ENCODE data around the gene DCANP1.

The DCANP1 gene

DNA sequence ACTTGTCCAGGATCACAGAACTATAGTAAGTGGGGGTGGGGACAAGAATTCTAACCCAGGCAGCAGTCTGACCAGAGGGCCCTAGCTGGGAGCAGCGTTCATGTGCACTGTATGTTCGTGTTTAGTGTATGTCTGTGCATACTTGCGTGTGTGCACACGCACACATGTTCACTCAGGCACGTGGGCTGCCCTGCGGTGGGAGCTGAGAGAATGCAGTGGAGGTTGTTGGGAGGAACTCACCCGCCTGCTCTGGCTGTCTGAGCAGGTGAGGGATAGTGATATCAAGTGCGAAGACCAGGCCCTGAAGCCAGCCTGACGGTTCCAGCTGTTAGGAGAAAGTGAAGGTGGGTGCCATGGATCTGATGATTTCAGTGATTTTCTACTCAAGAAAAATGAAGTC is 942 bp downstream of the DCANP1 start:
- Histone ChIP-seq H3K9me3 (ENCODE audit: insufficient read depth, low read depth, low read length) (no peaks in the 10 kb centered on the region), H3K4me1 (ENCODE audit: insufficient read depth, low read length) (peaks cover 11% of the 10 kb centered on the region; the same call in 1 of the 2 replicates), H3K36me3 (ENCODE audit: insufficient read depth, low read length) (no peaks in the 10 kb centered on the region), H3K4me3 (ENCODE audit: low read length) (no peak overlapping the region), H3K9ac (ENCODE audit: low read depth, low read length) (no peak overlapping the region), H3K27ac (ENCODE audit: low read depth, low read length) (no peak overlapping the region), H3K27me3 (ENCODE audit: insufficient read depth, low read length) (peaks cover 18% of the 10 kb centered on the region)
- WGBS: 92% methylated on average over 9 of the region's 9 CpGs

- no peak overlapping the region for H3K27ac ChIP-seq (ENCODE audit: low read depth, low read length)
- peaks cover 13% of the 10 kb centered on the region for H3K27me3 ChIP-seq (ENCODE audit: insufficient read depth, low read length)
- H3K4me1 ChIP-seq (ENCODE audit: insufficient read depth, low read length): peaks cover 11% of the 10 kb centered on the region; the same call in 1 of the 2 replicates
- no peaks in the 10 kb centered on the region for H3K36me3 ChIP-seq (ENCODE audit: insufficient read depth, low read length)
- H3K9ac ChIP-seq (ENCODE audit: low read depth, low read length): no peak overlapping the region
- 89% methylated on average over 14 of the region's 14 CpGs for WGBS
- no peak overlapping the region for H3K4me3 ChIP-seq (ENCODE audit: low read length)
- H3K9me3 ChIP-seq (ENCODE audit: insufficient read depth, low read depth, low read length): no peaks in the 10 kb centered on the region
Measured at GRCh38 chr5:135445306-135445985, 1.7 kb downstream of the DCANP1 start.

DNA sequence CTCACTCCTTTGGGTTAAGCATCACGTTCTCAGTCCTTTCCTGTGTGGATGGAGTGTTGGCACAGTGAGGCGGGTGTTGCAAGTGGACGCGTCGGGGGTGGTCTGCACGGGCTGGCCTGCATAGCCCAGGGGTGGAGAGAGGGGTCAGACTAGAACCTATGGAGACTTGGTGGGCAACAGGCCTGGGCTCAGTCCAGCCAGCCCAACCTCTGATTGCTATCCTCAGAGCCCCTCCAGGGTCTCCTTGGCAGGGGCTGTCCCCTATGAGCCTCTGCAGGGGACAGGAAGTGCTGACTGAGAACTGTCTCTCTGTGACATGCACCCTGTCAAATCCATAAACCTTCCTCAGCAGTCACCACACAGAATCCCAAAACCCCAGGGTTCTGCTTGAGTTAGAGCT is 2.3 kb downstream of the DCANP1 start:
- Histone ChIP-seq H3K9me3 (ENCODE audit: insufficient read depth, low read depth, low read length) (no peaks in the 10 kb centered on the region), H3K27me3 (ENCODE audit: insufficient read depth, low read length) (peaks cover 13% of the 10 kb centered on the region; the same call in 1 of the 2 replicates), H3K27ac (ENCODE audit: low read depth, low read length) (no peak overlapping the region), H3K9ac (ENCODE audit: low read depth, low read length) (no peak overlapping the region), H3K4me1 (ENCODE audit: insufficient read depth, low read length) (peaks cover 11% of the 10 kb centered on the region; the same call in 1 of the 2 replicates), H3K36me3 (ENCODE audit: insufficient read depth, low read length) (no peaks in the 10 kb centered on the region), H3K4me3 (ENCODE audit: low read length) (no peak overlapping the region)
- WGBS: 94% methylated on average over 6 of the region's 6 CpGs

GRCh38 chr5:135444360-135444759 is 2.8 kb downstream of the DCANP1 start:
- H3K9me3 ChIP-seq (ENCODE audit: insufficient read depth, low read depth, low read length): no peaks in the 10 kb centered on the region
- no peak overlapping the region for H3K9ac ChIP-seq (ENCODE audit: low read depth, low read length)
- H3K27ac ChIP-seq (ENCODE audit: low read depth, low read length): no peak overlapping the region
- no peak overlapping the region for H3K4me3 ChIP-seq (ENCODE audit: low read length)
- peaks cover 10% of the 10 kb centered on the region; the same call in 1 of the 2 replicates for H3K27me3 ChIP-seq (ENCODE audit: insufficient read depth, low read length)
- 92% methylated on average over 13 of the region's 13 CpGs for WGBS
- no peaks in the 10 kb centered on the region for H3K36me3 ChIP-seq (ENCODE audit: insufficient read depth, low read length)
- H3K4me1 ChIP-seq (ENCODE audit: insufficient read depth, low read length): peaks cover 11% of the 10 kb centered on the region; the same call in 1 of the 2 replicates

DNA sequence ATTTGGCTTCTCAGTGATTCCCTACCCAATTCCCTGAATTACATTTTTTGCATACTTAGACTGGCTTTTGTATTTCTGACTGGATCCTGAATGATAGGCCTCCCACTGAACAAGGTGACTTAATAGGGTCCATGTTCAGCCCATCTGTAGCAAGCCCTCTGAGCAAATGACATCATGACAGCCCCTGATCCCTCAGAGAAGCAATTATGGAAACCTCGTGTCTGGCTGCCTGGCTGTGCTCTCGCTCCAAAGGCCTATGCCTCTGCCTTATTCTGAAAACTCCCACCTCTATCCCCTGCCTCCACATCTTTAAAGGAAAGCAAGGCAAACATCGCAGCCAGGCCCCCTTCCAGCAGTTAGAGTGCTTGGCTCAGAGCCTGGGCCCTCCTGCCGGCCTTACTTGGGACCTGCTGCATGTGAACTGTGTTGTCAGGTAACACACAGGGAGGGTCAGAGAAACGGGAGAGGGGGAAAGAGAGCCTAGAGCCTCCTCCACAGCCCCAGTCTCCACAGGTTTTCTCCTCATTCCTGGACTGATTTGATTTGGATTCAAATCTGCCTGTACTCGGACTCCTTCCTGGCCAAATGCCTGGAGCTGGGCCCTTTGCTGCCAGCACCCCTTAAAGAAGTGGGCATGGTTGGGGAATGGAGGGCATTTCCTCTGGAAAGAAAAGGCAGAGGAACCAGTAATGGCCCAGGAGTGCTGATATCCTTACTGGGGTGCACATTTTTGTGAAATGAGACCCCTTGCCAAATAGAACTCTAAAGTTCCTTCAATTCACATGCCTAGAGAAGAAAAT is 3.8 kb downstream of the DCANP1 start:
- WGBS: 78% methylated on average over 6 of the region's 6 CpGs
- no peaks in the 10 kb centered on the region for H3K9me3 ChIP-seq (ENCODE audit: insufficient read depth, low read depth, low read length)
- H3K4me1 ChIP-seq (ENCODE audit: insufficient read depth, low read length): peaks cover 6% of the 10 kb centered on the region; the same call in 1 of the 2 replicates
- H3K4me3 ChIP-seq (ENCODE audit: low read length): no peak overlapping the region
- H3K27me3 ChIP-seq (ENCODE audit: insufficient read depth, low read length): peaks cover 6% of the 10 kb centered on the region; the same call in 1 of the 2 replicates
- H3K9ac ChIP-seq (ENCODE audit: low read depth, low read length): no peak overlapping the region
- no peaks in the 10 kb centered on the region for H3K36me3 ChIP-seq (ENCODE audit: insufficient read depth, low read length)
- H3K27ac ChIP-seq (ENCODE audit: low read depth, low read length): no peak overlapping the region

- no peak overlapping the region for H3K4me3 ChIP-seq (ENCODE audit: low read length)
- peaks cover 6% of the 10 kb centered on the region; the same call in 1 of the 2 replicates for H3K27me3 ChIP-seq (ENCODE audit: insufficient read depth, low read length)
- 81% methylated on average over 8 of the region's 8 CpGs for WGBS
- H3K9ac ChIP-seq (ENCODE audit: low read depth, low read length): no peak overlapping the region
- H3K4me1 ChIP-seq (ENCODE audit: insufficient read depth, low read length): no peaks in the 10 kb centered on the region
- H3K27ac ChIP-seq (ENCODE audit: low read depth, low read length): no peak overlapping the region
- no peaks in the 10 kb centered on the region for H3K36me3 ChIP-seq (ENCODE audit: insufficient read depth, low read length)
- H3K9me3 ChIP-seq (ENCODE audit: insufficient read depth, low read depth, low read length): no peaks in the 10 kb centered on the region
Measured at GRCh38 chr5:135442431-135443160, 4.6 kb downstream of the DCANP1 start.

DNA sequence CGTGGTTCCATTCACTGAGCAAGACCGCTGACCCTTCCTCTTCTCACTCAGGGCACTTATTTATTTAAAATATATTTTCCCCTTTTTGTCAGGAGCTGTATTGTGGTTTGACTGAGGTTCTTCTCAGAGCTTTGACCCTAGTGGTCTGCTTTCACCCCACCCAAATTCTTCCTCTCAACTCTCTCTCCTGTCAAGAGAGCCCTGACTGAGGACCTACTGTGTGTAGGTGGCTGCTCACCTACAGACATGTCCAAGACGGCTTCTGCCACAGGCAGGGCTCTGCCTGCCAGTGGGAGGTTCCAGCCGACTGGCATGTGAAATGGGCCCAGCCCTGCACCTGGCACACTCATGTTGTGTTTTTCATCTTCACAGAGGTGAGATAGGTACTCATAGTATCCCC is 5.2 kb downstream of the DCANP1 start:
- no peak overlapping the region for H3K27ac ChIP-seq (ENCODE audit: low read depth, low read length)
- WGBS: 91% methylated on average over 4 of the region's 4 CpGs
- no peaks in the 10 kb centered on the region for H3K9me3 ChIP-seq (ENCODE audit: insufficient read depth, low read depth, low read length)
- H3K4me1 ChIP-seq (ENCODE audit: insufficient read depth, low read length): no peaks in the 10 kb centered on the region
- no peaks in the 10 kb centered on the region for H3K36me3 ChIP-seq (ENCODE audit: insufficient read depth, low read length)
- H3K4me3 ChIP-seq (ENCODE audit: low read length): no peak overlapping the region
- peaks cover 6% of the 10 kb centered on the region; the same call in 1 of the 2 replicates for H3K27me3 ChIP-seq (ENCODE audit: insufficient read depth, low read length)
- H3K9ac ChIP-seq (ENCODE audit: low read depth, low read length): no peak overlapping the region

DNA sequence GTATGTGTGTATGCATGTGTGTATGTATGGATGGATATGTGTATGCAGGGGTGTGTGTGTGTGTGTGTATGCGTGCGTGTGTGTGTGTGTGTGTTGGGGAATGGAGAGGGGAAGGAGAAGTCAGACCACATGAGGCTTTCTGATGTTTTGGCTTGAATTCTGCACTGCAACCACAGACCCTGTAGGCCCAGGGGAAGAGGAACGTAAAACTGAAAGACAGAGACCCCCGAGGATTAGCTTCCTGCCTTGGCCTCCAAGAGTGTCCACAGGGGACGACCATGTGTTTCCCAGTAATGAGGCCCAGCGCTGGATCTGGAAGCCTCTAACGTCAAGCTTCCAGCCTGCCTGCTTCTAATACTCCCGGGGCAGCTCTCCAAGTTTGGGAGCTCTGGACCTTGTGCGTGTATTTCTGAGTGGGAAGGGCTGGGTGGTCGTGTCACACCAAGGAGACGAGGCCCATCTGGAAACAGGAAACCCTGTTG is 5.8 kb downstream of the DCANP1 start:
- Histone ChIP-seq H3K27ac (ENCODE audit: low read depth, low read length) (no peak overlapping the region), H3K36me3 (ENCODE audit: insufficient read depth, low read length) (no peaks in the 10 kb centered on the region), H3K4me1 (ENCODE audit: insufficient read depth, low read length) (no peaks in the 10 kb centered on the region), H3K9ac (ENCODE audit: low read depth, low read length) (no peak overlapping the region), H3K4me3 (ENCODE audit: low read length) (no peak overlapping the region), H3K9me3 (ENCODE audit: insufficient read depth, low read depth, low read length) (no peaks in the 10 kb centered on the region), H3K27me3 (ENCODE audit: insufficient read depth, low read length) (peaks cover 6% of the 10 kb centered on the region; the same call in 1 of the 2 replicates)
- WGBS: 81% methylated on average over 11 of the region's 11 CpGs

DNA sequence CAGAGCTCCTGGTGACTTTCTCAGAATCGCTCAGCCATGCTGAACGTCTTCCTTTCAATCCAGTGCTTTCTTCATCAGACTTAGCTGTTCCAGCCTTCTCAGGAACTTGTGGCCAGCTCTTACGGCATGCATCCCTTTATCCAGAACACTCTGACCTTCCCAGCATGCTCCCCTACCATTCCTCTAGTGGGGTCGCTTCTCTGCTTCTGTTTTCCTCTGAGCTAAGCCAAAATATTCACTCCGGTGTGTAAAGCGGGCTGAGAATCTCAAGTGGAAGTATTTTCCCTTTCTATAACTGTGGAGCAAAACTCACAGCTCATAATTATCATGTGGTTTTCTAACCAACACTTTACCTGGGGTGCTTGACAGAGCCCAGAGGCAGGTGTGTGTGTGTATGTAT is 6.2 kb downstream of the DCANP1 start:
- H3K4me1 ChIP-seq (ENCODE audit: insufficient read depth, low read length): no peaks in the 10 kb centered on the region
- WGBS: 90% methylated on average over 6 of the region's 6 CpGs
- H3K9ac ChIP-seq (ENCODE audit: low read depth, low read length): no peak overlapping the region
- no peaks in the 10 kb centered on the region for H3K36me3 ChIP-seq (ENCODE audit: insufficient read depth, low read length)
- no peak overlapping the region for H3K4me3 ChIP-seq (ENCODE audit: low read length)
- no peaks in the 10 kb centered on the region for H3K9me3 ChIP-seq (ENCODE audit: insufficient read depth, low read depth, low read length)
- no peak overlapping the region for H3K27ac ChIP-seq (ENCODE audit: low read depth, low read length)
- H3K27me3 ChIP-seq (ENCODE audit: insufficient read depth, low read length): peaks cover 3% of the 10 kb centered on the region; the same call in 1 of the 2 replicates

DNA sequence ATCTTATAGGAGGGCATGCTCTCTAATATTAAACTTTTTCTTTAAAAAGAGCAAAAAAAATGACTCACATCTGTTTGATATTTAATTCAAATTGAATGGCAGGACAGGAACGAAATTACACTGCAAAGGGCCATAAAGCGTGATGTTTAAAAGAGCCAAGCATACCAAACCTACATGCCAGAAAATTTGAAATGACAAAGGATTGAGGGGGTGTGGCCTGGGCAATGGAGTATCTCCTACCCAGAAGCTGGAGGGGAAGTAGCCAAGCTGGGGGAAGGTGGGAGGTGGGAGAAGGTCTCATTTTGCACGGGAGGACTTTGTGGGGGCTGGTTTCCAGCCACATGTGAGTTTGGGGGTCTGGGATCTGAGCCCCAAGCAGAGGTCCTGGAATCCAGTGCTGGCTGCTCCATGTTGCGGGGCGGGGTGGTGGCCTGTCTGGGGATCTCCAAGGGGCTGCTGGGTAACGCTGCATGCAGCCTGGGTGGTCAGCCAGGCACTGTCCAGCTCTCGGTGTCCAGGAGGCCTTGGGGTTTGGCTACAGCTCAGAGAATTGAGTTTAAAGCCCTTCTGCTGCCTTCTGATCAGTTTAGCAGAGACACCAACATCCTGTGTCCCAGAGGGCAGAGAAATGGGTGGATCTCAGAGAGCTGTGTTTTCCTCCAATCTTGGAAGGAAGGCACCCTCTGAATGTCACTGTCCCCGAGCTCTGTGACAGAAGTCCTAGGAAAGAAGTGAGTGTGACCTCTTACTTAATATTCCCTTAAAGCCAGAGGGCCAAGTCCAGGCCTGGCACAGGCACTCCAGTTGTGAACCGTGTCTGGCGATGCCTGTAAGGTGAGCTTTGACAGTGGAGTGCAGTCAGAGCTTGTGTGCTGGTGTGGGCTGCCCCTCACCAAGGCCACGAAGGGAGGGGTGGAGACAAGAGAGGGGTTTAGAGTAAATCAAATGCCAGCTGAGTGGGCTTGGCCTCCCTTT is 7.6 kb downstream of the DCANP1 start:
- no peak overlapping the region for H3K4me3 ChIP-seq (ENCODE audit: low read length)
- no peak overlapping the region for H3K27ac ChIP-seq (ENCODE audit: low read depth, low read length)
- no peaks in the 10 kb centered on the region; the same call in 1 of the 2 replicates for H3K27me3 ChIP-seq (ENCODE audit: insufficient read depth, low read length)

More for the DNA sequence above, 7.6 kb downstream of the DCANP1 start:
- WGBS: 87% methylated on average over 11 of the region's 11 CpGs
- H3K4me1 ChIP-seq (ENCODE audit: insufficient read depth, low read length): no peaks in the 10 kb centered on the region
- no peaks in the 10 kb centered on the region for H3K36me3 ChIP-seq (ENCODE audit: insufficient read depth, low read length)
- no peak overlapping the region for H3K9ac ChIP-seq (ENCODE audit: low read depth, low read length)
- no peaks in the 10 kb centered on the region for H3K9me3 ChIP-seq (ENCODE audit: insufficient read depth, low read depth, low read length)
